Activated B cell treated with CpG ODN at 0.5 μM for 24 hours (primary cell): ENCODE results near the gene B3GALNT1. TPM values are rescaled to one million over a fixed set of nuclear protein-coding genes. Genes with fewer than 3 reads are reported as not detected.
A peak's percentile ranks its signal among the peaks of the same experiment; 100 is the strongest.
"Not testable (repeated sequence)": the region's sequence is repeated elsewhere in the genome, so short reads cannot be mapped to it uniquely, and the experiment has no call there.

ENCODE experiments used
- ATAC-seq: fragments of 200-7000 bp; cut with Tn5 transposase; one replicate; pipeline ENCODE4 v1.10.0; 2021; ENCODE audit warnings: low read depth, mild to moderate bottlenecking, moderate library complexity
- CTCF ChIA-PET: fragments of 350-600 bp; sonication (Branson Sonifier 250); formaldehyde crosslinking; loops from one replicate; lab custom pipeline; 2021; ENCODE audit warnings: antibody characterized with exemption; lab: Charles Lee
- POLR2A ChIA-PET: fragments of 350-600 bp; sonication (Branson Sonifier 250); formaldehyde crosslinking; loops from one replicate; lab custom pipeline; 2021; ENCODE audit warnings: antibody characterized with exemption; lab: Charles Lee
- DNase-seq: peaks from one replicate; pipeline ENCODE4 v3.0.0; 2022
- H3K27ac Mint-ChIP-seq: one replicate; pipeline ENCODE4 v1.8.0; 2020; ENCODE audit warnings: mixed read lengths
- H3K27me3 Mint-ChIP-seq: one replicate; pipeline ENCODE4 v1.8.0; 2021; ENCODE audit warnings: mixed read lengths
- H3K36me3 Mint-ChIP-seq: one replicate; pipeline ENCODE4 v1.8.0; 2021; ENCODE audit warnings: low read depth, mixed read lengths
- H3K4me1 Mint-ChIP-seq: one replicate; pipeline ENCODE4 v1.8.0; 2021; ENCODE audit warnings: mixed read lengths
- H3K4me3 Mint-ChIP-seq: one replicate; pipeline ENCODE4 v1.8.0; 2020; ENCODE audit warnings: mild to moderate bottlenecking, mixed read lengths
- H3K9me3 Mint-ChIP-seq: one replicate; pipeline ENCODE4 v1.8.0; 2020; ENCODE audit warnings: mixed read lengths
- CTCF ChIP-seq: fragments of 200-600 bp; IDR thresholded peaks from one replicate; pipeline ENCODE4 v1.8.0; 2022; ENCODE audit warnings: antibody characterized with exemption, mild to moderate bottlenecking
- intact Hi-C: fragments of 100-400 bp; cut with micrococcal nuclease; formaldehyde crosslinking; loops from one replicate; pipeline ENCODE4 v1.15.1; 2024
- total RNA-seq: library from RNA; stranded (reverse); gene quantifications from 2 replicates; pipeline ENCODE4 v1.2.3, GENCODE V29; 2022

The B3GALNT1 gene
- total RNA-seq, 1 donor from 2014 or later: 8.5 TPM

DNA sequence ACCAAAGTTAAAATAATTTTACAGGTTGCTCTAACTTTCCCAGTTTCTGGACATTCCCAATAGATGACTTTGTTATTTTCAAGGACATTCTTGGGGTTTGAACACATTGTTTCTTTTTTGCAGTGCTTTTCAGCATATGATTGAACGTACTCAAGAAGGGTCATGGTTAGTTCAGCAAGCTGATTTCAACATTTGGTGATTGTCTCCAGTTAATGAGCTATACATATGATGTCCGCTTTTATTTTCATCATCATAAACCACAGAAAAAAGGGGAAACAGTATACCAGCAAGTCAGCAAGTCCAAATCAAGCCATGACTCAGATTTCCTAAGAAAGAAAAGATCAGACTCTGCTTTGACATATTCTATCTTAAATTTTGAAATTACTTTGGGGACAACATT lies 69.4 kb downstream of the B3GALNT1 start:
- H3K27me3 Mint-ChIP-seq: no peaks in the 10 kb centered on the region
- no peaks in the 10 kb centered on the region for H3K9me3 Mint-ChIP-seq
- intact Hi-C loops: loop anchor here (1.0 to 5.0 kb wide), 2 partner anchors 34 to 67 kb away; no protein-coding TSS in a partner anchor
- ChIA-PET POLR2A (interaction anchor here (1.2 to 1.9 kb wide), 2 partner anchors 34 to 186 kb away, joined by 13 to 14 read pairs; no protein-coding TSS in a partner anchor), CTCF (interaction anchor here (0.7 to 1.1 kb wide), 2 partner anchors 18 to 34 kb away, joined by 3 to 6 read pairs; no protein-coding TSS in a partner anchor)
- DNase-seq: no peak
- ATAC-seq: peak; percentile 47
- peak overlapping the region; percentile 54 for H3K4me3 Mint-ChIP-seq
- no peaks in the 10 kb centered on the region for H3K36me3 Mint-ChIP-seq
- H3K4me1 Mint-ChIP-seq: peaks cover 19% of the 10 kb centered on the region
- H3K27ac Mint-ChIP-seq: no peak overlapping the region
- TF ChIP-seq CTCF: no peak

DNA sequence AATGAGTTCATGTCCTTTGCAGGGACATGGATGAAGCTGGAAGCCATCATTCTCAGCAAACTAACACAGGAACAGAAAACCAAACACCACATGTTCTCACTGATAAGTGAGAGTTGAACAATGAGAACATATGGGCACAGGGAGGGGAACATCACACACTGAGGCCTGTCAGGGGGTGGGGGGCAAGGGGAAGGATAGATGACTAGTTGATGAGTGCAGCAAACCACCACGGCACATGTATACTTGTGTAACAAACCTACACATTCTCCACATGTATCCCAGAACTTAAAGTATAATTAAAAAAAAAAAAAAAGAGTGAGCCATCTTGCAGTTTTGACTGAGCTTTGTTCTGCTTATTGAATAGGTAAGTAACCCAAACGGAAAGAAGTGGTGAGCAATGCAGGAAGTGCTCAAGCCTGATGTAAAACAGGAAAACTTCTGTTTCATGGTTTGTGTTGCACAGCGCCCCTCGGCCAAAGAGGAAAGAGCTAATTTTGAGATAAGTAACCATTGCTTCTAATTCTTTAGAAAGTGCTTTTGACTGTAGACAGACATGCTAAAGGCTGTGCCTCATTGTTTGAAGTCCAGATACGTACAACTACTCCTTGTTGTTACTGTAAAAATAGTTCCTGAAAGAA lies 70.1 kb downstream of the B3GALNT1 start:
- intact Hi-C loops: loop anchor here (1.0 to 5.0 kb wide), 2 partner anchors 34 to 67 kb away; no protein-coding TSS in a partner anchor
- Mint-ChIP-seq H3K4me3 (peak overlapping the region; percentile 56), H3K27ac (peak overlapping the region; percentile 59), H3K4me1 (peaks cover 19% of the 10 kb centered on the region)
- DNase-seq, H3K27me3 Mint-ChIP-seq, H3K36me3 Mint-ChIP-seq, H3K9me3 Mint-ChIP-seq: not testable (repeated sequence)
- CTCF ChIA-PET: interaction anchor here (0.7 to 1.1 kb wide), 2 partner anchors 17 to 35 kb away, joined by 3 to 6 read pairs; no protein-coding TSS in a partner anchor
- peak; percentile 75 for ATAC-seq
- POLR2A ChIA-PET: interaction anchor here (0.6 to 1.9 kb wide), 3 partner anchors 35 to 1132 kb away, joined by 3 to 14 read pairs (median 13); no protein-coding TSS in a partner anchor

Other genes with a start within 250 kb of the B3GALNT1 start
- 44.2 and 45.8 TPM in 2 replicates for gene NMD3, start 116.0 kb upstream of the B3GALNT1 start, total RNA-seq